ENCODE data around the gene STRADB. TPM values are rescaled to one million over a fixed set of nuclear protein-coding genes. Genes with fewer than 3 reads are reported as not detected.

STRADB gene
- total and polyA plus RNA-seq, 2 of the 4 experiments (the other 2 are of a cell fraction), result 14.9 to 31.5 TPM

DNA sequence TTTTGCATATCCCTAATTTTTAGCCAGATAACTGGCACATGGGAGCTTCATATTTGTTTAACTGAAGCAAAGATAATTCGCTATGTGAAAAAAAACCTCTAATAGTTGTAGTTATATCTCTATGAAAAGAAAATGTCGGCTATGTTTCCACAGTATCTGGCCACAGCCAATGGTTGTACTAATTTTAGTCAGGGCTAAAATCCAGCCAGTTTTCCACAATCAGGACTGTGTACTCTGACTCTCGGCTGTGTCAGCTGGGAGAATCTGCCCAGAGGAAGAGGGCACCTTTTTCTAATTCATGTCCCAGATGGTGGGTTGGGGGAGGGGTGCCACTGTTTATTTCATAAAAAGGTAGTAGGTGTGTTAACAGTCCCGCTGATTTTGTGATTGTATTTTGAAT, 38.8 kb downstream of the STRADB start:
- no peak overlapping the region for H3K4me2 ChIP-seq (ENCODE audit: low read depth, low read length)
- H3K4me3 ChIP-seq (ENCODE audit: insufficient read depth, low read depth, low read length), result no peak overlapping the region
- no peaks in the 10 kb centered on the region for H3K9me1 ChIP-seq (ENCODE audit: insufficient read depth, low read length)
- H3K4me1 ChIP-seq (ENCODE audit: control insufficient read depth, insufficient read depth, low read length), result no peaks in the 10 kb centered on the region
- H4K8ac ChIP-seq (ENCODE audit: low read depth in 2 of 2, low read length in 2 of 2), result no peak overlapping the region
- TF ChIP-seq RFX5 (IDR thresholded peaks at IDR 0.05; ENCODE audit: low read depth, low read length) (no peak), RAD21 (IDR thresholded peaks at IDR 0.05; ENCODE audit: low read length) (no peak), BHLHE40 (IDR thresholded peaks at IDR 0.05; ENCODE audit: low read depth, low read length) (no peak), CEBPB (IDR thresholded peaks at IDR 0.05; ENCODE audit: low read depth, low read length) (no peak)
- TF ChIP-seq, protein P1, sequence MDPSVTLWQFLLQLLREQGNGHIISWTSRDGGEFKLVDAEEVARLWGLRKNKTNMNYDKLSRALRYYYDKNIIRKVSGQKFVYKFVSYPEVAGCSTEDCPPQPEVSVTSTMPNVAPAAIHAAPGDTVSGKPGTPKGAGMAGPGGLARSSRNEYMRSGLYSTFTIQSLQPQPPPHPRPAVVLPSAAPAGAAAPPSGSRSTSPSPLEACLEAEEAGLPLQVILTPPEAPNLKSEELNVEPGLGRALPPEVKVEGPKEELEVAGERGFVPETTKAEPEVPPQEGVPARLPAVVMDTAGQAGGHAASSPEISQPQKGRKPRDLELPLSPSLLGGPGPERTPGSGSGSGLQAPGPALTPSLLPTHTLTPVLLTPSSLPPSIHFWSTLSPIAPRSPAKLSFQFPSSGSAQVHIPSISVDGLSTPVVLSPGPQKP (IDR thresholded peaks at IDR 0.05; ENCODE audit: borderline replicate concordance, low read depth, low read length), result no peak
- TF ChIP-seq, protein P2, sequence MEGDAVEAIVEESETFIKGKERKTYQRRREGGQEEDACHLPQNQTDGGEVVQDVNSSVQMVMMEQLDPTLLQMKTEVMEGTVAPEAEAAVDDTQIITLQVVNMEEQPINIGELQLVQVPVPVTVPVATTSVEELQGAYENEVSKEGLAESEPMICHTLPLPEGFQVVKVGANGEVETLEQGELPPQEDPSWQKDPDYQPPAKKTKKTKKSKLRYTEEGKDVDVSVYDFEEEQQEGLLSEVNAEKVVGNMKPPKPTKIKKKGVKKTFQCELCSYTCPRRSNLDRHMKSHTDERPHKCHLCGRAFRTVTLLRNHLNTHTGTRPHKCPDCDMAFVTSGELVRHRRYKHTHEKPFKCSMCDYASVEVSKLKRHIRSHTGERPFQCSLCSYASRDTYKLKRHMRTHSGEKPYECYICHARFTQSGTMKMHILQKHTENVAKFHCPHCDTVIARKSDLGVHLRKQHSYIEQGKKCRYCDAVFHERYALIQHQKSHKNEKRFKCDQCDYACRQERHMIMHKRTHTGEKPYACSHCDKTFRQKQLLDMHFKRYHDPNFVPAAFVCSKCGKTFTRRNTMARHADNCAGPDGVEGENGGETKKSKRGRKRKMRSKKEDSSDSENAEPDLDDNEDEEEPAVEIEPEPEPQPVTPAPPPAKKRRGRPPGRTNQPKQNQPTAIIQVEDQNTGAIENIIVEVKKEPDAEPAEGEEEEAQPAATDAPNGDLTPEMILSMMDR (conservative IDR thresholded peaks at IDR 0.05; ENCODE audit: low read depth, low read length), result no peak
- no peaks in the 10 kb centered on the region for H3K9me3 ChIP-seq (ENCODE audit: control insufficient read depth, insufficient read depth, low read length)
- no peak overlapping the region for H4K91ac ChIP-seq (ENCODE audit: insufficient read depth, low read depth, low read length)
- H3K27me3 ChIP-seq (ENCODE audit: control insufficient read depth, insufficient read depth, low read length), result no peaks in the 10 kb centered on the region
- no peak overlapping the region for H4K5ac ChIP-seq (ENCODE audit: low read depth, low read length)
- CTCF ChIA-PET, result no interaction called here
- H3K27ac ChIP-seq (ENCODE audit: insufficient read depth, low read length), result no peak overlapping the region
- no peak overlapping the region for H2BK20ac ChIP-seq (ENCODE audit: low read depth, low read length)
- no peak overlapping the region for H2BK5ac ChIP-seq (ENCODE audit: low read depth, low read length, poor library complexity, severe bottlenecking)
- ATAC-seq (ENCODE audit: low read depth), result no peak
- H2AFZ ChIP-seq (replicated peaks; ENCODE audit: low read length, poor library complexity), result no peak overlapping the region
- H3K9ac ChIP-seq (ENCODE audit: low read depth, low read length), result no peak overlapping the region
- BruUV-seq (replicated peaks), result no TSS peak
- no peak overlapping the region for H3K18ac ChIP-seq (ENCODE audit: low read depth, low read length)
- no peak overlapping the region for H2AK9ac ChIP-seq (replicated peaks; ENCODE audit: low read depth, low read length, poor library complexity)
- WGBS, 2 experiments (ENCODE audit: extremely low coverage in 2 of 2, insufficient read length in 1 of 2), result no CpG with 5 or more reads among the region's 4 CpGs
- H2AK5ac ChIP-seq (ENCODE audit: low read depth, low read length), result no peak overlapping the region
- H3K56ac ChIP-seq (ENCODE audit: extremely low read depth, insufficient read depth, low read length), result no peak overlapping the region
- no peak for DNase-seq
- no peak overlapping the region for H3K14ac ChIP-seq (replicated peaks; ENCODE audit: low read depth, low read length)
- H2BK15ac ChIP-seq (ENCODE audit: low read depth, low read length), result no peak overlapping the region
- in situ Hi-C loops (cut with MboI; ENCODE audit: low sequenced_read_pairs), result no loop called here
- POLR2A ChIA-PET (ENCODE audit: unreplicated experiment), result interaction anchor here (0.7 kb wide), 1 partner anchor 165 kb away, joined by 3 read pairs; no protein-coding TSS in a partner anchor
- H3K4ac ChIP-seq (ENCODE audit: low read depth, low read length), result no peak overlapping the region
- H3K36me3 ChIP-seq (ENCODE audit: control insufficient read depth, insufficient read depth, low read length), result no peaks in the 10 kb centered on the region
- no peaks in the 10 kb centered on the region for H3K79me1 ChIP-seq (ENCODE audit: low read depth in 1 of 2, low read length in 2 of 2)
- no peak overlapping the region for H3K23ac ChIP-seq (ENCODE audit: low read depth, low read length)
- intact Hi-C loops (cut with micrococcal nuclease), result loop anchor here (5.0 kb wide), 1 partner anchor 62 kb away; no protein-coding TSS in a partner anchor
- no peak overlapping the region for H2BK120ac ChIP-seq (ENCODE audit: low read depth, low read length)
- H4K20me1 ChIP-seq (ENCODE audit: insufficient read depth, low read length), result no peaks in the 10 kb centered on the region
- dilution Hi-C loops (cut with HindIII; ENCODE audit: low sequenced_read_pairs, unreplicated experiment), result no loop called here
